Spleen (tissue), 7 donors: ENCODE measurements around the gene GCC2.

ENCODE experiments used
- POLR2AphosphoS5 ChIP-seq, 3 donors: sonication (generic); formaldehyde crosslinking; IDR thresholded peaks; one replicate each; pipeline ENCODE4 v1.5.1; 2017; ENCODE audit warnings: antibody characterized with exemption in 3 of 3
- TF ChIP-seq, protein P1 (sequence below), 11 experiments: fragments of 200-600 bp in 7 of 11; fragments of 450-650 bp in 4 of 11; sonication (generic) in 4 of 11; IDR thresholded peaks in 8 of 11; conservative IDR thresholded peaks in 3 of 11; 1 replicate in 7 of 11; 2 replicates in 4 of 11; pipeline versions ENCODE4 v1.4.0 to v1.8.0; 2016 to 2021; ENCODE audit warnings: antibody characterized with exemption in 11 of 11, inconsistent platforms in 4 of 11, mild to moderate bottlenecking in 1 of 11
- donor health status: DM: no; HTN: no; CAD: no; lungs with moderate emphysema.
- donor health status: DM: no; HTN: no; CAD: no.
- donor health status: DM: no; HTN: no; CAD: no.

DNA sequence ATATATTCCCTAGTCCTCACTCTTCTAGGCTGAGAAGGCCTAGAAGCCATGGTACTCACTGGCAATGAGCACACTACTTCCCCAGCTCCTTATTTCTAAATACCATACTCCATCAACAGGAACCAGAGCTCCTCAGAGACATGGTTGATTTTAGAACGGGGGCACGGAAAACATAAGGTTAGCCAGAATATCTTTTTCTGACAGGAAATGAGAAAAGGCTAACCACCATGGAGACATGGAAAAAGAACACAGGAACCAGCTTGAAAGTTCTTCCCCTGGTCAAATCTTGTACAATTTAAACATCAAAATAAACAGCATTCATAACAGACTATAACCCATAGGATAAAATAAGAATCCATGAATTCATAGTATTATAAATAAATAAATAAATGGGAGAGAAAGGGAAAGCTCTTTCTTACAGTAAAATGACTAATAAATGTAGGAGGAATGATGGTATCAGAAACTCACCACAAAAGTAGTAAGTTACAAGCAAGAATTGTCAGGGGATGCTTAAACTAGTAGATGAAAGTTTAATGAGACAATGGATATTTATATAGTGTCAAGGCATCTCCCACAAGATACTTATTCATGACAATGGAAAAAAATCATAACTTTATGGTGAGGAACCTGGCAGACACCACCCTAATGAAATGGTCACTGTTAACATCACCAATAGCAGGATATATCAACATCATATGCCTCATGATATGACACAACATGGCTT lies 20.6 kb upstream of the GCC2 start:
- TF ChIP-seq, protein P1, sequence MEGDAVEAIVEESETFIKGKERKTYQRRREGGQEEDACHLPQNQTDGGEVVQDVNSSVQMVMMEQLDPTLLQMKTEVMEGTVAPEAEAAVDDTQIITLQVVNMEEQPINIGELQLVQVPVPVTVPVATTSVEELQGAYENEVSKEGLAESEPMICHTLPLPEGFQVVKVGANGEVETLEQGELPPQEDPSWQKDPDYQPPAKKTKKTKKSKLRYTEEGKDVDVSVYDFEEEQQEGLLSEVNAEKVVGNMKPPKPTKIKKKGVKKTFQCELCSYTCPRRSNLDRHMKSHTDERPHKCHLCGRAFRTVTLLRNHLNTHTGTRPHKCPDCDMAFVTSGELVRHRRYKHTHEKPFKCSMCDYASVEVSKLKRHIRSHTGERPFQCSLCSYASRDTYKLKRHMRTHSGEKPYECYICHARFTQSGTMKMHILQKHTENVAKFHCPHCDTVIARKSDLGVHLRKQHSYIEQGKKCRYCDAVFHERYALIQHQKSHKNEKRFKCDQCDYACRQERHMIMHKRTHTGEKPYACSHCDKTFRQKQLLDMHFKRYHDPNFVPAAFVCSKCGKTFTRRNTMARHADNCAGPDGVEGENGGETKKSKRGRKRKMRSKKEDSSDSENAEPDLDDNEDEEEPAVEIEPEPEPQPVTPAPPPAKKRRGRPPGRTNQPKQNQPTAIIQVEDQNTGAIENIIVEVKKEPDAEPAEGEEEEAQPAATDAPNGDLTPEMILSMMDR (IDR thresholded peaks at IDR 0.05 in 8 of 11, conservative IDR thresholded peaks at IDR 0.05 in 3 of 11): no peak
- no peak for TF ChIP-seq POLR2AphosphoS5 (IDR thresholded peaks at IDR 0.05)
